Stimulated activated CD8-positive, alpha-beta memory T cell treated with anti-CD3 and anti-CD28 coated beads, Interleukin-7, amount 100 ng/mL, for 24 hours (primary cell): ENCODE data around the gene PIAS3.
"Not testable (repeated sequence)": the region's sequence is repeated elsewhere in the genome, so short reads cannot be mapped to it uniquely, and the experiment has no call there.

ENCODE experiments used
- DNase-seq: peaks from one replicate; pipeline ENCODE4 v3.0.0-alpha.2; 2020; ENCODE audit warnings: low read depth

The PIAS3 gene

DNA sequence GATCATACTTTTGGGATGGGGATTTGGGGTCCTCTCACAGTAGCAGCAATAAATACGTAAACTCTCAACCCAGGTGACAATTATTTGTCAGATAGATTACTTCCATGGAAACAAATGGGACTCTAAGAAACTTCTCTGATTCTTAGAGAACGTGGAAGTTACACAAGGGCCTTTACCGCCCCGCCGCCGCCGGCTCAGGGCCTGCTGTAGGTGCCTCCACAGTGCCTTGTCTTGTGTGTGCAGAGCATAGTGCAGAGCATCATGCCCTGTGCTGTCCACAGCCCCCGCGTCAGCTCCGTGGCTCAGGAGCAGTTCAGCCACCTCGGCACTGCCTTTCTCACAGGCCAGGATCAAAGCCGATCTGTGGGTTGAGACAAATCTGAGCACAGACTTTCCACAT is 15.8 kb upstream of the PIAS3 start:
- no peak for DNase-seq

DNA sequence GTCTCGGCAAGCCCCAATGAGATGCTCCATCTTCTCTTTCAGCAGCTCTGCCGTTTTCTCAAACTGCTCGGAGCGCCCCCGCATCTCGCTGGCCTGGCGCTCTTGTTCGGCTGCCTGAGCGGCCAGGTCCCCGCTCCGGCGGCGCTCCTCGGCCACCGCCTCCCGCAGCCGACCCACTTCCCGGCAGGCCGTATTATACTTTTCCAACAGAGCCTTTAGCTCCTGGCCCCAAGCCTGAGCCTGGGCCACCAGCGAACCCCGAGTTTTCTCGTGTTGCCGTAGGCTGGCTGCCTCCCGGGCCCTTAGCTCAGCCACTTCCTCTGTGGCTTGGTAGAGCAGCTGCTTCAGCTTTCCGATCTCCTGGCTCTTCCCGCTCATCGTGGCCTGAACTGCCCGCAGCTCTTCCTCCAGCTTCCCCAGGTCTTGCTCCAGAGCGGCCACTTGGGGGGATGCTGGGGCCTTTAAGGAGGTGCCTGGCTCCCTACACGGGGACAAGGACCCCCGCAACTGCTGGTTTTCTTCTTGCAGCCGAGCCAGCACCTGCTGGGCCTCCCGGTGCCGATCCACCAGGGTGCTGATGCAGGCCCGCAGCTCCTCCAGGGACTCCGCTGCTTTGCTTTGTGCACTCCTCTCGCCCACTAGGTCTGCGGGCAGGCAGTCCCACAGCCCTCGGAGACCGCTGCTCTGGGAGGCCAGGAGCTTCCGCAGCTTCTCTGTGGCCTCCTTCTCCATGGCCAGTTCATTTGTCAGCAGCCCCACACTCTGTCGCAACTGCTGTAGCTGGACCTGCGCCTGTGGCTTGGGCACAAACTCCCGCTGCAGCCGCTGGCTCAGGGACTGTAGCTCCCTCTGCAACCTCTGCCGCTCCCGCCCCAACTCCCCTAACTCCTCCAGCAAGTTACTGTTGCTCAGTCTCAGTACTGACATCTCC is 13.4 kb upstream of the PIAS3 start:
- no peak for DNase-seq

DNA sequence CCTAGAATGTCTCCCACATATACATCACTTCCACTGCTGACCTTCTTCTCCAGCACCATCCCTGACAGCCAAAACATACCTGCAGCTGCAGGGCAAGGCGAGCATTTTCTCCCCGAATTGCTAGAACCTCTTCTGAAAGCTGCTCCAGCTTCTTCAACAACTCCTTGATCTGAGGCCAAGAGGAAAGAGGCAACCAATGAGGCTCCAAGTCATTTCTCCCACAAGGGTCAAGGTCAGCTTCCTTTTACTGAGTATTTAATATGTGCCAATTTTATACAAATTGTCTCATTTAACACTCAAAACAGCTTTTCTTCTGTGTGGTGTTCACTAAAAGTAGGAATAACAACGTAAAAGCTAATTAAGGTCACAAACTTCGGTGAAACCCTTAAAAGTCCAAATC is 9.4 kb upstream of the PIAS3 start:
- no peak for DNase-seq

DNA sequence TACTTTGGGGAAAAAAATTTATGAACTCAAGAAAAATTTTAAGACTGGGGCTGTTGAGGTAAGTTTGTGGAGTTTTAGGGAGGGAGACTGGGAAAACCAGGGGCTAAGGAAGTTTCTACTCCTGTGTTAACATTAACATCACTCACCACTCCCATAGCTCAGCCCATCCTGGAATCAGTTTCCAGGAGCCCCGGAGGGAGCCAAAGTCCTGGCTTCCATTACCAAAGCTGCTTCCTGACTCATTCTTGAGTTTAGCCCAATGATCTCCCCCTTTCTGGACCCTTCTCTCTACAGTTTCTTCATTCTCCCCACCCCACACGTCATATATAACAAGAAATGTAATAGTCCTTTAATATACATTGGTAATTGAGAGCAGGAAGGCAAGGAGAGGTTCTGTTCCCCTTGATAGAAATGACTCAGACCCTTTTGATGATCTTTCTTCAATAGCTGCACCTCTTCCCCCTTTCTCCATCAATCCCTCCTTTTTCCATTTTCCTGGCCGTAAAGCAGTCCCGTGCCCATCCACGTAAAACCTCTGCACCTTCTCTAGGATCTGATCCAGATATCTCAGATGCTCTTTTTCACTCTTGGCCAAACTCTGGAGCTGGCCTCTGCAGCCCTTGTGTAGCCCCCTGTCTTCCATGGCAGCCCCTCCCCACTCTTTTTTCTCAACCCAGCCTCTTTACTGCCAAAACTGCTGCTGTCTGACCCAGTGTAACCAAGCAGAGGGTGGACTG is 4.6 kb upstream of the PIAS3 start:
- no peak for DNase-seq

DNA sequence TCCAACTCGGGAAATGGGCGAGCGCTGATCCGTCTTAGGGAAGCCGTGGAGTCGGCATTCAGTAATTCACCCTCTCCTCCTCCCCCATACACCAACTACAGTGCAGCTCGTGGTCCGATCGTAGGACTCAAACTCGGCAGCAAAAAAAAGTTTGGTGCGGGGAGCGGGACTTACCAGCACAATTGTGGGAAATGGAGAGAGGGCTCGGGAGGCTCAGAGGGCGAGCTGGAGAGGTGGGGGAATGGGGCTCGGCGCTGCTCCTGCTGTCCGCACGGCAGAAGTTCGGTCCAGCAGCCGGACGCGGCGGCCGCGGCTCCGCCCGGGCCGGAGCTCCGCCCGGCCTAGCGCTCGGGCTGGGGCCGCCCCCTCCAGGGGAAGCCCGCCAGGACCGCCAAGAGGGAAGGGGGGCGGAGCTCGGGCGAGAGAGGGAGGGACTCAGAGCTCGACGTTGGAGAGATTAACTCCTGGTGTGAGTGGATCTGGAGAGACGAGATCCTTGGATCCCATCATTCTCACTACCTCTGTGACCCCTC is 676 bp upstream of the PIAS3 start:
- peak; percentile 46 for DNase-seq

DNA sequence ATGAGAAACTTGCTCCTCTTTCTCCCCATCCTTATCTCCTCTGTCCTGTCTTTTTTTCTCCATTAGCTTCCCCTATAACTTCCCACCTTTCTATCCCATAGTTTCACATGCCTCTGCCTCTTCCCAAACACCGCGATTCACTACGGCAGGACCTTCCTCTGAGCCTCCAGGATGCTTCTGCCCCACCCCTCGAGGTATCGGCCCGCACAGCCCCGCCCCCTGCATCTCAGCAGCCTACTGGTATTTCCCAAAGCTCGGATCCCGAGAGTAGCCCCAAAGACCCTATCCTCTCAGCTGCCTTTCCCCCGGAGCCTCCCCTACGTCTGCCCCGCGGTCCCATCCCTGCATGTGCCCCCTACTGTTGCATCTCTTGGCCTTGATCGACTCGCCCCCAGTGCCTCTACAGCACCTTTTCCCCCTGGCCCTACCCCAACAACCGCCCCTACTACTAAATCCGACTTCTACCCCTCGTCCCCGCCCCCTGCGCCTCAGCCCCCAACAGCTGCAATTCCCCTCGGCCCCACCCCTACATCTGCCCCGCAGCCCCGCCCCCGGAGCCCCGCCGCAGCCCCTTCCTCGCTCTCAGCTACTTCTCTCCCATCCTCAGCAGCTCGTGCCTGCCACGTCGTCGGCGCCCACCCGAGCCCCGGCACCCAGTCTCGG is 512 bp downstream of the PIAS3 start:
- peak; percentile 31 for DNase-seq

DNA sequence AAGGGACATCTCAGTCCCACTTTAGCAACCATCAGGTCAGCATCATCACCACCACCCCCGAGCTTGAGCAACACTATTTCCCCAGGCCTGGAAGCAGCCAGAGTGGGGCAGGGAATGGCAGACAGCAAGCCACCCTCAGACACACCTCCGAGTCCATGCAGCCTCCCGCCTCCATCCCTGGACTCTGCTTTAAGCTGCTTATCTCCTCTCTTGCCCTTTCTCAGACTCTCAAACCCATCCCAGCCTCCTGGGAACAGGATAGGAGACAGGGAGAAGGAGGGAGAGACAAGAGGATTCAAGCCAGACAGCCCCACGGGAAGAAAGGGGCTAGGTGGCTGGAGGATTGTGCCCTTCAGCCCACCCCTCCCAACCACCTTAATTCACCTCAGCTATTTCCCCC is 1.7 kb downstream of the PIAS3 start:
- no peak for DNase-seq

DNA sequence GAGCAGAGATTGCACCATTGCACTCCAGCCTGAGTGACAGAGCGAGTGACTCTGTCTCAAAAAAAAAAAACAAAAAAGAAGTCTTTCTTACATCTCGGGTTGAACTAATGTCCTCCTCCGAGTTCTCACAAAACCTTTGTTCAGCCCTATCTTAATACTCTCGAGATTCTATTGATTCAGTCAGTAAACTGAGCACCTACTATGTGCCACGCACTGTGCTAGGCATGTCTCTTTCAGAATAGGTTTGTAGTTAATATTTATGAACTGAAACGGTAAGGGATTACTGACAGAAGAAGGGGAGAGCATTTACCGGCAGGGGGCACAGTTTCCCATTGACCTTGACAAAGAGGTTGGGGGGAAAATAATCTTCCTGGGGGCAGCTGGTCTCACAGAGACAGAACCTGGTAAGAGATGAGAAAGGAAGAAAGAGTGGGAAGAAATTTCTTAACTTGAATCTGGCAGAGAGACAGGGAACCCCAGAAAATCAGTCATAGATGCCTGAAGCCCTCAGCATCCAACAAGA is 3.4 kb downstream of the PIAS3 start:
- DNase-seq = no peak

DNA sequence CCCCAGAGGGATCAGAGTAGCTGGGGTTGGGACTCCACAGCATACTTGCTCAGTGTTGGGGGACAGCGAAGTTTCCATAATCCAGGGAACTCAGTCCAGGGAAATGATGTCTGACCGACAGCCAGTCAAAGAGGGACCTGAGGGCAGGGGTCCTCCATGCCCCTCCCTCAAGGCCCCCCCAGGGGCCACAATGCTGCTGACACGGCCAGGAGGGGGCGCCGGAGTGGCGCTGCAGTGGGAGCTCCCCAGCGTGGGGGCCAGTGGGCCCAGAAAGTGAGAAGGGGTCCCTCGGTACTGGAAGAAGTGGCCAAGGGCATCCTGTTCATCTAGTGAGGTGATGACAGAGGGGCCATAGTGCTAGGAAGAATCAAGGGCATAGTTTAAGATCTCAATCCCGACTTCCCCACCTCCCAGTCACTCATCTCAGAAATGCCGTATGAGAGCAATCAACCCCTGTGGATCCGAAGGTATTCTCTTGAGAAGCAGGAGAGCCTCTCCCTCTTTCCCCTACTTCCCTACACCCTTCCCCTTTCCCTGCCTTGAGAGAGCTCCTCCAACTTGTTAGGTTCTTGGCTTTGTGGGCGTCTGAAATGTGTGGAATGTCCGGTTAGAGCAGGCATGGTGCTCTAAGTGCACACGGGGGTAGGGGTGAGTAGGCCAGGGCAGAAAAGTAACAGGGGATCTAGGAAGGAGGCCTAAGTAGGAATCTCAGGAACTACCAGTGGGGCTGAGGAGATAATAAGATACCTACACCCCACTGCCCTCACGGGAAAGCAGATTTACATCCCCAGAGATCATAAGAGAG is 9.3 kb downstream of the PIAS3 start:
- DNase-seq = no peak

DNA sequence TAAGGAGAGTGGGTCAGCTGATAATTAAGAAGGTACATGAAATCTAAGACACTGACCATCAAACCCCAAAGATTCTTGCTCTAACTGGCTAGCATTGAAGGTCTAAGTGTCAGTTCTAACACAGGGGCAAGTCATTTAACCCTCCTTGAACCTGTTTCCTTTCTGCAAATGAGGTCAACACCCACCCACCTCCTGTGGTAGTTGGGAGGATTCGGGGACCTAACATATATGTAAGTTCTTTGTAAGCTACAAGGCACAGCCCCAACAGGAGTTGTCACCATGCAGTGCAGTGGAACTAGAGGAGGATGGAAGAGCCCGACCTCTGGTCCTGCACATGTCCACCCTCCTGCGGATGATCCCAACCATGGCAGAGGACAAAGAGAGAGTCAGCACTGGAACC is 11.1 kb downstream of the PIAS3 start:
- DNase-seq = no peak

DNA sequence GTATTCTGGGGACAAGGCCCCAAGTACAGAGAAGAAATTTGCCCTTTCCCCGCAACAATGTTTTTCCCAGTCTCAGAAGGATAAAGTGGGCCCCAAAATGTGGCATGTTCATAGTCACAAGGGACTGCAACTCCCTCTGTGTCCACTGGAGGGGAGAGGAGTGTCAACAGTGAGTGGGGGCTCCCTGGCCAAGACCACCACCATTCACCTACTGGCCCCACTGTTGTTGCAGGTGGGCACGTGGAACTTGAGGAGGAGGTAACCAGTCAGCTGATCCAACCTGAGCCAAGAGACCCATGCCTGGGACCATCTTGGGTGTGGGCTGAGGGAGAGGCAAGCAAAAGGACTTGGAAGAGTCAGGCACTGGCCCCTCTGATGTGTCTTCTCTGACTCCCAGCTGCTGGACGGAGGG is 12.7 kb downstream of the PIAS3 start:
- no peak for DNase-seq

DNA sequence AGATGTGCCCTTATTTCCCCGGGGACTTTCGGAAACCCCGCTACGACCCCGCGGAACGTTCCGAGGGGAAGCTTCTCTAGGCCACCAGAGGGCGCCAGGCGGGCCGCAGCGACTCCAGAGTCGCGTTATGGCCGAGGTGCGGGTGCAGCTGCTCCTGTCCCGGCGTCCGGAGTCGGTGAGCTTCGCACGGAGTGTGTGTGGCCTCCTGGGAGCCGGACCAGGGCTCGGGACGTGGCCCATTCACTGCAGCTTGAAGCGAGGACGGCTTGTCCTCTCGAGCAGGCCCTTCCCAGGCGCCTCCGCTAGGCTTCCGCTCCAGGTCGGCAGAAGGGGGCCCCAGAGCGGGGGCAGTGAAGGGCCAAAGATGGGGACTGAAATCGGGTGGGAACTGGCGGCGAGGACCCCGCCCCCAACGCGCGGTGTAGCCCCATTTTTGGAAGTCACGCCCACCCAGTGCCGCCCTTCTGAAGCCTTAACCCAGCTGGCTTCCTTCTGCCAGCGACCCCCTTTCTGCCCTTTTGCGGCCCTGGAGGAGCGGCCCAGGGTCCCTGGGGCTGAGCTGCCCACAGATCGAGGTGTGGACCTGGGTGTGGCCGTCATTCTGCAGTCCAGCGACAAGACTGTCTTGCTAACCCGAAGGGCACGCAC is 13.2 kb downstream of the PIAS3 start, which contains the start of gene NUDT17:
Gene NUDT17, plus strand, starts transcription at position 117 of the 648 bp plus-strand sequence. Its CDS starts 11 bp downstream, at position 128.
- peak; percentile 54 for DNase-seq

DNA sequence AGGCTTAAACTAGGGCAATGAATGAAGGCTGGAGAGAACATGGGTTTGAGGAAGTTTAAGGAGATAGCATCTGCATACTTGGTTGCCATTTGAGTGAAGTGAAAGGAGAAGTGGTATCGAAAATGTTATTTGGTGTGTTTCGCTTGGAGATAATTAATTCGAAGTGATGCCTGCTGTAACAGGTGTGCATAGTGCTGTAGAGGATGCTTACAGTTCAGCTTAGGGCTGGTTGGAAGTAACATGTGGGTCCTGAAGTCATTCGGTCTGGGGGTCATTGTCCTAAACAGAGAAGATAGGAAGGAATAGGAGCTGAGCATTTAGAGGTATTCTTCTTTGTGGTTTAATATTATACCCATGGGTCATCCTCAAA is 13.8 kb downstream of the PIAS3 start:
- DNase-seq = no peak

DNA sequence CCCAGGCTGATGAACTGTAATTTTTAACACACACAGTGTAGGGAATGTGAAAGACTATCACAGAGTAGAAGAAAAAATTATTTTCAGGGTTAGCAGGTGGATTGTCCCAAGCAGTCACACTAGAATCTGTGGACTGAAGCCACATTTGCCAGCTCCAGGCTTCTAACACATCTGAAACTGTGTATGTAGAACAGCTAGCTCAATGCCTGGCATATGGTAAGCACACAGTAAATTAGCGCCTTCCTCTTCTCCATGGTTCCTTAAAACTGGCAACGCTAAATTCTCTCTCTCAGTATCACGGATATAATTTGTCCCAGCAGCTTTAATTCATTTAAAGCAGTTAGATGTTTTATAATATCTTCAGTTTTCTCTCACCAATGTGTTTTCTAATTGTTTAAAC is 15.8 kb downstream of the PIAS3 start:
- no peak for DNase-seq

DNA sequence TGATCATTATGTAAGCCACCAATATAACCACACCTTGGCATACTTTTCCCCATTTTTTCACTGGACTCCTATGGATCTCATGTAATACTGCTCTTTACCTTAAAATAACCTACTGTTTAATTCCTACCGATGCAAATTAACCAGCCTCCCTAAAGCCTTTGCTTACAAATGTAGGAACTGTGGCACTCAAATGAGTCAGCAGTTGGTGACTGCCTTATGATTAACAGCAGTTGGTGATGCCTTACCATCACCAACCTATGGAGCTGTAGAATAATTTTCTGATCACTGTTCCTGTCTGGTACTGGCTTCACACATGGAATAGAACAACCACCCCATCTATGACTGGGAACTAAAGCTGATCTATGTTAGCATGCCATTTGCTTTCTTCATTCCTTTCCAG is 21.2 kb downstream of the PIAS3 start:
- DNase-seq = no peak

DNA sequence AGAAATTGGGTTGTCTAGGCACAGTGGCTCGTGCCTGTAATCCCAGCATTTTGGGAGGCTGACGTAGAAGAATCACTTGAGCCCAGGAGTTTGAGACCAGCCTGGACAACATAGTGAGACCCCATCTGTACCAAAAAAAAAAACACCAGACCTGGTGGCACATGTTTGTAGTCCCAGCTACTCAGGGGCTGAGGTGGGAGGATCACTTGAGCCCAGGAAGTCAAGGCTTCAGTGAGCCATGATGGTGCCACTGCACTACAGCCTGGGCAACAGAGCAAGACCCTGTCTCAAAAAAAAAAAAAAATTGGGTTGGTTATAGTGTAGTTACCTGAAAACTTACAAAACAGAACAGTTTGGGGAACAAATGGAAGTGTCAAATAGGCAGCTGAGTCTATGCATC is 28.1 kb downstream of the PIAS3 start:
- not testable (repeated sequence) for DNase-seq

DNA sequence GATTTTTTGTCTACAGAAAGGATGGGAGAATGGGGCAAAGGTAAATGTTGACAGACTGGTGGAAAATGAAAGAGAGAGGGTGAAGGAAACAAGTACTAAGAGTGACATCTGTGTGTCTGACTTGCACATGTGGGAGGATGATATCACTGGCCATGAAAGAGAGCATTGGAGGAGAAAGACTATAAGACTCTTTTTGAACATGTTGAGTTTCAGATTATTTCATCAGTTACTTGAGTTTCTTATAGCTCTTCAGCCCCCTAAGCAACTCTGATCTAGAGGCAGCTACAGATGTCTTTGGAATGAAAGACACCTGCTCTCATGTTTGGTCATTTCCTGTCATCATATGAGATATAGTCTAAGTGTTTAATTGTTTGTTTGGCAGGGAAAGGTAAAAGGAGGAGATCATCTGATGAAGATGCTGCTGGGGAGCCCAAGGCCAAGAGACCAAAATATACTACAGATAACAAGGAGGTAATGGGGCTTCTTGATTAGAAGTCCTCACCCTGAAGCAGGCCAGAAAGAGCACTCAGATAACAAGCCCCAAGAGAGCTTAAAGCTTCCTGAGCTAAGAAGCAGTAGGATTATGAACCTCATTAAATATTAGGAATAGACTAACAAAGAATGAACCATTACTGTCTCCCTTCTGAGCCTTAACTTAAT is 30.4 kb downstream of the PIAS3 start:
- no peak for DNase-seq

DNA sequence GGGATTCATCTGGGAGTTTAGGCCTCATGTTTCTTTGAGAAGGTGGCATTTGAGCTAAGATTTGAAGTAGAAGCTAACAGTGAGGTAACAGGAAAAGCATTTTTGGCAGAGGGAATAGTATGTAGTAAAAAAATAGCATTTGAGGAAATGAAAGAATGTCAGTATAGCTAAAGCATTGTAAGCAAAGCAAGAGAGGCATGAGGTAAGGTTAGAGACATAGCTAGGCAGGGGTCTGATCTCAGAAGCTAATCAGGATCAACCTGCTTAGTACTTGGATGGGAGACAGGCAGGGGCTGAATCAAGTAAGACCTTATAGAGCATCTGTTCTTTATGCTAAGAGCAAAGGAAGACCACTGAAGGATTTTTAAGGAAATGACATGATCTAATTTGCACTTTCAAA is 30.9 kb downstream of the PIAS3 start:
- DNase-seq = no peak

DNA sequence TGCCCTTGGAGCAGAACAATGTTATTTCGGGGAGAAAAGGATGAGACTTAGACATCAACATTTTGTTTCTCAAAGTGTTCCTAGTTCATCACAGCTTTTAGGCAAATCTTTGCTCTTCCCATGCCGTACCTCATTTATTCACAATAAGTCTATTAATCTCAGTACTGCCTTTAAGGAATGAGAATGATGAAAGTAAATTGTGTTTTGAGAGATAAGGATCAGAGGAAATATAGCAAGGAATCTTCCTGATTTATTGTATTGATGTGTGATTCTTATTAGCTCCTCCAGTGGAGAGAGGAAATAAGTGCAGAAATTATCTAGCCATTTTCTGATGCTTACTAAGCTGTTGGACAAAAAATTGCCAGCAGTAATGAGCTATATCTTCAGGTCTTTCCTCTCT is 32.9 kb downstream of the PIAS3 start:
- DNase-seq = no peak

DNA sequence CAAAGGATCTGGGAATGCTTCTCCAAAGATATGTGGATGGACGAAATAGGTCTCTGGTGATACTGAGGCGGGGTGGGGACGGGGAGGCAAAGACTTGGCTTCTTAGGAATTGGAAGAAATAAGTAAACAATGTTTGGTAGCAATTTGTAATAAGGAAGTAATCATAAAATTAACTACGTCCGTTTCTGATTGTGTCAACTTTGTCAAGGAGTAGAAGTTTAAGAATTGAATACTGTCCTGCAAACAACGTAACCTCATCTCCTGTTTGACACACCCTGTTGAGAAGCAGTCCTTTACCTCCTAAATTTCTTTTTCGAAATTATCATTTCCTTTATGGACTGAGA is 34.4 kb downstream of the PIAS3 start:
- no peak for DNase-seq
